Osteocyte (in vitro differentiated cells): ENCODE measurements around the gene SORBS1. TPM values are rescaled to one million over a fixed set of nuclear protein-coding genes. Genes with fewer than 3 reads are reported as not detected.

Experiments
- DNase-seq: peaks from one replicate; pipeline ENCODE4 v3.0.0; 2021; ENCODE audit warnings: mixed read lengths; ENCODE audit not compliant: unreplicated experiment; ENCODE audit errors: extremely low spot score
- H3K27ac Mint-ChIP-seq: one replicate; pipeline ENCODE4 v1.8.0; 2021; ENCODE audit warnings: mild to moderate bottlenecking, mixed read lengths; ENCODE audit not compliant: unreplicated experiment
- H3K27me3 Mint-ChIP-seq: one replicate; pipeline ENCODE4 v1.8.0; 2021; ENCODE audit warnings: mixed read lengths; ENCODE audit not compliant: unreplicated experiment
- H3K36me3 Mint-ChIP-seq: one replicate; pipeline ENCODE4 v1.8.0; 2021; ENCODE audit warnings: mixed read lengths; ENCODE audit not compliant: unreplicated experiment
- H3K4me1 Mint-ChIP-seq: one replicate; pipeline ENCODE4 v1.8.0; 2021; ENCODE audit warnings: mixed read lengths; ENCODE audit not compliant: unreplicated experiment
- H3K4me3 Mint-ChIP-seq: one replicate; pipeline ENCODE4 v1.8.0; 2021; ENCODE audit warnings: mild to moderate bottlenecking, moderate library complexity, mixed read lengths; ENCODE audit not compliant: unreplicated experiment
- H3K9me3 Mint-ChIP-seq: one replicate; pipeline ENCODE4 v1.8.0; 2021; ENCODE audit warnings: mixed read lengths; ENCODE audit not compliant: unreplicated experiment
- CTCF ChIP-seq: fragments of 200-600 bp; sonication (generic); IDR thresholded peaks from 2 replicates; pipeline ENCODE4 v1.5.0; 2021; ENCODE audit warnings: antibody characterized with exemption, mild to moderate bottlenecking, moderate library complexity
- total RNA-seq: library from RNA; stranded (reverse); gene quantifications from 2 replicates; pipeline ENCODE4 v1.2.1, GENCODE V29; 2021

SORBS1 gene
- total RNA-seq, 1 donor from 2014 or later: 1.7 TPM

- TF ChIP-seq CTCF: no peak
- no peak for DNase-seq
- Mint-ChIP-seq H3K27ac (no peak overlapping the region), H3K27me3 (peaks cover 40% of the 10 kb centered on the region), H3K9me3 (no peaks in the 10 kb centered on the region), H3K4me1 (no peaks in the 10 kb centered on the region), H3K36me3 (no peaks in the 10 kb centered on the region), H3K4me3 (no peak overlapping the region)
Observed at GRCh38 chr10:95579835-95580535, 18.8 kb upstream of the SORBS1 start.

GRCh38 chr10:95579292-95579691 lies 18.1 kb upstream of the SORBS1 start:
- Mint-ChIP-seq H3K36me3 (no peaks in the 10 kb centered on the region), H3K4me1 (no peaks in the 10 kb centered on the region), H3K27ac (no peak overlapping the region), H3K9me3 (no peaks in the 10 kb centered on the region), H3K4me3 (no peak overlapping the region), H3K27me3 (peaks cover 42% of the 10 kb centered on the region)
- no peak for DNase-seq
- TF ChIP-seq CTCF: no peak

- Mint-ChIP-seq H3K4me1 (no peaks in the 10 kb centered on the region), H3K4me3 (no peak overlapping the region), H3K36me3 (no peaks in the 10 kb centered on the region), H3K27ac (no peak overlapping the region), H3K9me3 (no peaks in the 10 kb centered on the region), H3K27me3 (peaks cover 43% of the 10 kb centered on the region)
- TF ChIP-seq CTCF: no peak
- no peak for DNase-seq
Observed at GRCh38 chr10:95578619-95579018, 17.4 kb upstream of the SORBS1 start.

- Mint-ChIP-seq H3K36me3 (no peaks in the 10 kb centered on the region), H3K4me3 (no peak overlapping the region), H3K4me1 (no peaks in the 10 kb centered on the region), H3K9me3 (no peaks in the 10 kb centered on the region), H3K27ac (no peak overlapping the region), H3K27me3 (peaks cover 37% of the 10 kb centered on the region)
- no peak for TF ChIP-seq CTCF
- no peak for DNase-seq
Observed at GRCh38 chr10:95574649-95575365, 13.6 kb upstream of the SORBS1 start.

- Mint-ChIP-seq H3K27ac (no peak overlapping the region), H3K36me3 (no peaks in the 10 kb centered on the region)
Observed at GRCh38 chr10:95573964-95574604, 12.9 kb upstream of the SORBS1 start.

More at GRCh38 chr10:95573964-95574604, 12.9 kb upstream of the SORBS1 start:
- no peak for TF ChIP-seq CTCF
- Mint-ChIP-seq H3K27me3 (peaks cover 33% of the 10 kb centered on the region), H3K4me3 (no peak overlapping the region), H3K4me1 (no peaks in the 10 kb centered on the region), H3K9me3 (no peaks in the 10 kb centered on the region)
- DNase-seq: no peak
